NK-92 (cell line): ENCODE results near the gene LDB3.

Experiments
- DNase-seq: peaks from one replicate; lab custom pipeline; 2025; ENCODE audit not compliant: unreplicated experiment; lab: John Stamatoyannopoulos, UW

LDB3 gene

GRCh38 chr10:86758189-86759072 is 90.1 kb downstream of the LDB3 start:
- DNase-seq: no peak

GRCh38 chr10:86759073-86759672 is 90.9 kb downstream of the LDB3 start:
- DNase-seq: no peak

GRCh38 chr10:86763404-86763803 is 95.1 kb downstream of the LDB3 start:
- DNase-seq: no peak

- DNase-seq: no peak
Observed at GRCh38 chr10:86765548-86765947, 97.2 kb downstream of the LDB3 start.

- no peak for DNase-seq
Observed at GRCh38 chr10:86768412-86769062, 100.2 kb downstream of the LDB3 start.

GRCh38 chr10:86769991-86770390 is 101.7 kb downstream of the LDB3 start:
- DNase-seq: no peak

- no peak for DNase-seq
Observed at GRCh38 chr10:86770412-86770960, 102.2 kb downstream of the LDB3 start.

GRCh38 chr10:86773498-86773897 is 105.2 kb downstream of the LDB3 start:
- DNase-seq: no peak

- DNase-seq: no peak
Observed at GRCh38 chr10:86775056-86775869, 107.0 kb downstream of the LDB3 start.

GRCh38 chr10:86775870-86776180 is 107.5 kb downstream of the LDB3 start:
- no peak for DNase-seq

GRCh38 chr10:86779220-86780017 is 111.1 kb downstream of the LDB3 start:
- no peak for DNase-seq

- no peak for DNase-seq
Observed at GRCh38 chr10:86782701-86783418, 114.5 kb downstream of the LDB3 start.

- no peak for DNase-seq
Observed at GRCh38 chr10:86785037-86785436, 116.7 kb downstream of the LDB3 start.
